Measurements from ENCODE around the gene NPAT. TPM values are rescaled to one million over a fixed set of nuclear protein-coding genes. Genes with fewer than 3 reads are reported as not detected.

NPAT gene
- total and polyA plus RNA-seq, 2 experiments from 2014 or later, result 3.7 to 14.3 TPM

DNA sequence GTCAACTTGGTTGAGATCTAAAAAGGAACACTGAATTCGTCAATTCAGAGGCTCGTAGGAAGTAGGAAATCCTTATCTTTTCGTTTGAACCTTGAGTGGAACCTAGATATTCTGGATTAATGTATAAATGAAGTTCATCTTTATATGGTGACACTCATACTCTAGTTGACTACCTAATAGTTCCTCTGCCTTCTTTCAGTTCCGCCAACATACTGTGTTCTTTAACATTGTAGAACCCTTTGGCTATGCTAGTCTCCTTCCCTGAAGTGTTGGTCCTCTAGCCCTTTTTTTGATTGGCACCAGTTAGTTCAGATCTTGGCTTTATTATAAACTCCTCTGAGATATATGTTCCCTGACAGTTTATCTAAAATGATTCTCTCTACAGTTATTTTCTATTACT is 1.9 kb upstream of the NPAT start:
- Histone ChIP-seq H2AFZ (peak overlapping the region; percentile 87), H3K79me2 (peaks cover 65% of the 10 kb centered on the region)

DNA sequence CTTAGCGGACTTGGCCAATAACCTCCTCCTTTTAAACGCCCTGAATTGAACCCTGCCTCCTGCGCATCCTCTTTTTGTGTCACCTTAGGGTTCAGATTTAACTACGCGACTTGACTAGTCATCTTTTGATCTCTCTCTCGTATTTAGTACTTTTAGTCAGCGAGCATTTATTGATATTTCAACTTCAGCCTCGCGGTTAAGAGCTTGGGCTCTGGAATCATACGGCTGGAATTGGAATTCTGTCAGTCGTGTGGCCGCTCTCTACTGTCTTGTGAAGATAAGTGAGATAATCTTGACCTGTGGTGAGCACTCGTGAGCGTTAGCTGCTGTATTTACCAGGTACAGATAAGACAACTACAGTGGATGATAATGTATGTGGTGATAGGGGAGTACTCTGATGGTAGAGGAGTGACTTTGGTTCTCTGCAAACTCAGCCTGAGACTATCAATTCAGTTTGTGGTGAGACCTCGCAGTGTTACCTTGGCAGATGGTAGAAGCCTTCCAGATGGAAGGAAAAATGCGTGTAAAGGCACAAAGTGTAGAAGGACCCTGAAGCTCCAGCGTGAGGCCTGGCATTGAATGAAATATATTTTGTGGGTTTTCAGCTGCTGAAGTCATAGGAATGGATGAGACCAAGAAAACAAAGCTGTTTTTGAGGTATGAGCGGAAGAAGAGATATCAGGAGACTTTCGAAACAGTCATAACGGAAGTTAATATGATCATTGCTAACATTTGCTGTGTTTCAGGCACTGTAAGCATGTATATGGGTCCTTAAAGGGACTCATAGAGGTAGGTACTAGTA is 1.1 kb upstream of the NPAT start:
- Histone ChIP-seq H3K4me2 (peak overlapping the region; percentile 78), H3K27me3 (no peaks in the 10 kb centered on the region), H3K4me1 (ENCODE audit: insufficient read depth) (peaks cover 13% of the 10 kb centered on the region), H3K9me3 (ENCODE audit: low read depth) (no peaks in the 10 kb centered on the region), H2AFZ (peak overlapping the region; percentile 87), H3K4me3 (peak overlapping the region; percentile 65), H3K36me3 (replicated peaks; ENCODE audit: insufficient read depth, low read depth) (no peaks in the 10 kb centered on the region), H3K9me2 (replicated peaks; ENCODE audit: insufficient read depth) (no peaks in the 10 kb centered on the region), H4K20me1 (ENCODE audit: insufficient read depth, poor library complexity, severe bottlenecking) (no peaks in the 10 kb centered on the region), H3K79me2 (peaks cover 73% of the 10 kb centered on the region), H3K27ac (peak overlapping the region; percentile 77)
- TF ChIP-seq EZH2phosphoT487 (IDR thresholded peaks at IDR 0.05; ENCODE audit: low read depth, severe bottlenecking, unreplicated experiment), result no peak
- TF ChIP-seq, protein P1, sequence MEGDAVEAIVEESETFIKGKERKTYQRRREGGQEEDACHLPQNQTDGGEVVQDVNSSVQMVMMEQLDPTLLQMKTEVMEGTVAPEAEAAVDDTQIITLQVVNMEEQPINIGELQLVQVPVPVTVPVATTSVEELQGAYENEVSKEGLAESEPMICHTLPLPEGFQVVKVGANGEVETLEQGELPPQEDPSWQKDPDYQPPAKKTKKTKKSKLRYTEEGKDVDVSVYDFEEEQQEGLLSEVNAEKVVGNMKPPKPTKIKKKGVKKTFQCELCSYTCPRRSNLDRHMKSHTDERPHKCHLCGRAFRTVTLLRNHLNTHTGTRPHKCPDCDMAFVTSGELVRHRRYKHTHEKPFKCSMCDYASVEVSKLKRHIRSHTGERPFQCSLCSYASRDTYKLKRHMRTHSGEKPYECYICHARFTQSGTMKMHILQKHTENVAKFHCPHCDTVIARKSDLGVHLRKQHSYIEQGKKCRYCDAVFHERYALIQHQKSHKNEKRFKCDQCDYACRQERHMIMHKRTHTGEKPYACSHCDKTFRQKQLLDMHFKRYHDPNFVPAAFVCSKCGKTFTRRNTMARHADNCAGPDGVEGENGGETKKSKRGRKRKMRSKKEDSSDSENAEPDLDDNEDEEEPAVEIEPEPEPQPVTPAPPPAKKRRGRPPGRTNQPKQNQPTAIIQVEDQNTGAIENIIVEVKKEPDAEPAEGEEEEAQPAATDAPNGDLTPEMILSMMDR (IDR thresholded peaks at IDR 0.05; ENCODE audit: poor library complexity), result no peak
- no peak for TF ChIP-seq EZH2 (IDR thresholded peaks at IDR 0.05; ENCODE audit: borderline replicate concordance)
- 10% methylated on average over 20 of the region's 20 CpGs for WGBS (ENCODE audit: low lambda C conversion rate, missing lambda C conversion rate)
- no peak for DNase-seq (ENCODE audit: low spot score)

More for the DNA sequence above, 1.9 kb upstream of the NPAT start:
- Histone ChIP-seq H3K9me3 (ENCODE audit: low read depth) (no peaks in the 10 kb centered on the region), H4K20me1 (ENCODE audit: insufficient read depth, poor library complexity, severe bottlenecking) (no peaks in the 10 kb centered on the region), H3K27me3 (no peaks in the 10 kb centered on the region), H3K4me3 (peak overlapping the region; percentile 65), H3K9me2 (replicated peaks; ENCODE audit: insufficient read depth) (no peaks in the 10 kb centered on the region), H3K36me3 (replicated peaks; ENCODE audit: insufficient read depth, low read depth) (no peaks in the 10 kb centered on the region), H3K27ac (peak overlapping the region; percentile 77), H3K4me1 (ENCODE audit: insufficient read depth) (peaks cover 13% of the 10 kb centered on the region), H3K4me2 (peak overlapping the region; percentile 78)
- DNase-seq (ENCODE audit: low spot score), result no peak
- 83% methylated on average over 4 of the region's 4 CpGs for WGBS (ENCODE audit: low lambda C conversion rate, missing lambda C conversion rate)
- TF ChIP-seq EZH2 (IDR thresholded peaks at IDR 0.05; ENCODE audit: borderline replicate concordance) (no peak), EZH2phosphoT487 (IDR thresholded peaks at IDR 0.05; ENCODE audit: low read depth, severe bottlenecking, unreplicated experiment) (no peak)
- TF ChIP-seq, protein P1 (IDR thresholded peaks at IDR 0.05; ENCODE audit: poor library complexity), result no peak

DNA sequence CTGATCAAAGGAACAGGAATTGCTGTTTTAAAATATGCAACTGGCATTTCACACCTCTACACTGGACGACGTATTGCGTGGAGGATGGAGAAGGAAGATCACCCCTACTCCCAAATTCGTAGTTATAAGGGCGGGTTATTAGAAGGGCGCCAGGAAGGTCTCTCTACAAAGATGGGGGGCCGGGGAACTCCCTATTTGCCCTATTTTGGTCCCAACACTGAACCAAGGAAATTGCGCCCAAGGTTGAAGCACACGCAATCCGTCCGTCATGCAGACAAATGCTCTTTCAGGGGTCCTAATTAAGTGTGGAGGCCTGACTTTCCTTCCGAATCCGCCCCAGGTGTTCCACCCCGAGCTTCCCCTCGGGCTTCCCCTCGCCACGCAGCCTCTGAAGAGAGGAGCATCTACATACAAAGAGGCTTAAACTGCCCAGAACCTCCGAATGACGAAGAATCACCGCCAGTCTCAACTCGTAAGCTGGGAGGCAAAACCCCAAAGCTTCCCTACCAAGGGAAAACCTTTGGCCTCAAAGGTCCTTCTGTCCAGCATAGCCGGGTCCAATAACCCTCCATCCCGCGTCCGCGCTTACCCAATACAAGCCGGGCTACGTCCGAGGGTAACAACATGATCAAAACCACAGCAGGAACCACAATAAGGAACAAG is 396 bp downstream of the NPAT start:
- TF ChIP-seq EZH2 (IDR thresholded peaks at IDR 0.05; ENCODE audit: borderline replicate concordance) (no peak), EZH2phosphoT487 (IDR thresholded peaks at IDR 0.05; ENCODE audit: low read depth, severe bottlenecking, unreplicated experiment) (no peak)
- TF ChIP-seq, protein P1 (IDR thresholded peaks at IDR 0.05; ENCODE audit: poor library complexity), result no peak
- 2% methylated on average over 27 of the region's 29 CpGs for WGBS (ENCODE audit: low lambda C conversion rate, missing lambda C conversion rate)
- H3K4me3 ChIP-seq, result peak overlapping the region; percentile 54
- H3K79me2 ChIP-seq, result peaks cover 82% of the 10 kb centered on the region
- peak overlapping the region; percentile 86 for H3K4me2 ChIP-seq
- no peaks in the 10 kb centered on the region for H4K20me1 ChIP-seq (ENCODE audit: insufficient read depth, poor library complexity, severe bottlenecking)
- peaks cover 13% of the 10 kb centered on the region for H3K4me1 ChIP-seq (ENCODE audit: insufficient read depth)
- H3K36me3 ChIP-seq (replicated peaks; ENCODE audit: insufficient read depth, low read depth), result no peaks in the 10 kb centered on the region
- peak overlapping the region; percentile 47 for H2AFZ ChIP-seq
- no peak for DNase-seq (ENCODE audit: low spot score)
- no peaks in the 10 kb centered on the region for H3K27me3 ChIP-seq
- H3K9me3 ChIP-seq (ENCODE audit: low read depth), result no peaks in the 10 kb centered on the region
- H3K9me2 ChIP-seq (replicated peaks; ENCODE audit: insufficient read depth), result no peaks in the 10 kb centered on the region
- peak overlapping the region; percentile 90 for H3K27ac ChIP-seq

Data from hepatocyte (in vitro differentiated cells).